OCI-LY1 (cell line): ENCODE results near the gene SERPINB7.

Experiments
- H2AFZ ChIP-seq: fragments of 200-600 bp; sonication (generic), shearing (Covaris generic); 2 replicates; pipeline ENCODE4 v1.6.0; 2014; ENCODE audit warnings: antibody characterized with exemption, mild to moderate bottlenecking, low read length
- H3F3A ChIP-seq: fragments of 200-600 bp; sonication (generic), shearing (Covaris generic); 2 replicates; pipeline ENCODE4 v1.6.0; 2014; ENCODE audit warnings: mild to moderate bottlenecking, antibody characterized with exemption, low read length, moderate library complexity; ENCODE audit not compliant: insufficient read depth
- H3K27ac ChIP-seq: fragments of 200-600 bp; sonication (generic); 2 replicates; pipeline ENCODE4 v1.5.1; 2014; ENCODE audit warnings: low read length, mixed run types, mild to moderate bottlenecking, low read depth; ENCODE audit not compliant: poor library complexity, severe bottlenecking
- H3K27me3 ChIP-seq: fragments of 200-600 bp; sonication (generic); 2 replicates; pipeline ENCODE4 v1.6.0; 2014; ENCODE audit warnings: antibody characterized with exemption, mild to moderate bottlenecking, low read length, moderate library complexity; ENCODE audit not compliant: insufficient read depth
- H3K36me3 ChIP-seq: fragments of 200-600 bp; sonication (generic); 2 replicates; pipeline ENCODE4 v1.6.1; 2014; ENCODE audit warnings: mild to moderate bottlenecking, antibody characterized with exemption, low read length, moderate library complexity, mixed read lengths; ENCODE audit not compliant: insufficient read depth
- H3K4me1 ChIP-seq: fragments of 200-600 bp; sonication (generic); 2 replicates; pipeline ENCODE4 v1.5.1; 2014; ENCODE audit warnings: mild to moderate bottlenecking, low read length, moderate library complexity; ENCODE audit not compliant: insufficient read depth, severe bottlenecking
- H3K4me2 ChIP-seq: fragments of 200-600 bp; sonication (generic), shearing (Covaris generic); 2 replicates; pipeline ENCODE4 v1.6.1; 2014; ENCODE audit warnings: low read length
- H3K4me3 ChIP-seq: fragments of 200-600 bp; sonication (generic); 2 replicates; pipeline ENCODE4 v1.5.1; 2014; ENCODE audit warnings: low read length, low read depth, mild to moderate bottlenecking, mixed read lengths; ENCODE audit not compliant: poor library complexity, severe bottlenecking
- H3K79me2 ChIP-seq: fragments of 200-600 bp; shearing (Covaris generic); 2 replicates; pipeline ENCODE4 v1.6.1; 2016; ENCODE audit warnings: mixed run types, low read length, mixed read lengths; ENCODE audit not compliant: insufficient read depth
- H3K9ac ChIP-seq: fragments of 200-600 bp; sonication (generic), shearing (Covaris generic); 2 replicates; pipeline ENCODE4 v1.6.1; 2014; ENCODE audit warnings: mild to moderate bottlenecking, low read length, mixed read lengths
- H3K9me2 ChIP-seq: fragments of 200-600 bp; sonication (generic), shearing (Covaris generic); 2 replicates; pipeline ENCODE4 v1.6.1; 2014; ENCODE audit warnings: low read depth, mild to moderate bottlenecking, low read length, mixed read lengths
- H3K9me3 ChIP-seq: fragments of 200-600 bp; shearing (Covaris generic); 2 replicates; pipeline ENCODE4 v1.6.1; 2014; ENCODE audit warnings: low read length, mixed read lengths
- H4K20me1 ChIP-seq: fragments of 200-600 bp; sonication (generic), shearing (Covaris generic); 2 replicates; pipeline ENCODE4 v1.6.0; 2016; ENCODE audit warnings: mild to moderate bottlenecking, low read length; ENCODE audit not compliant: insufficient read depth
- CTCF ChIP-seq: fragments of 200-600 bp; sonication (generic), shearing (Covaris generic); IDR thresholded peaks from 2 replicates; pipeline ENCODE4 v1.5.1; 2017; ENCODE audit warnings: mild to moderate bottlenecking, antibody characterized with exemption, low read length, moderate library complexity, mixed read lengths
- EZH2 ChIP-seq: fragments of 200-600 bp; sonication (generic), shearing (Covaris generic); IDR thresholded peaks from 2 replicates; pipeline ENCODE4 v1.8.0; 2017; ENCODE audit warnings: borderline replicate concordance, mixed run types, mild to moderate bottlenecking, antibody characterized with exemption, low read length, moderate library complexity, mixed read lengths

SERPINB7 gene

GRCh38 chr18:63788447-63789096 is 13.4 kb downstream of the SERPINB7 start:
- H3K27me3 ChIP-seq = no peaks in the 10 kb centered on the region
- no peak overlapping the region for H3K27ac ChIP-seq
- H3K9me3 ChIP-seq = no peaks in the 10 kb centered on the region
- H3K9me2 ChIP-seq = no peaks in the 10 kb centered on the region
- no peak overlapping the region for H3K4me3 ChIP-seq
- no peaks in the 10 kb centered on the region for H3K79me2 ChIP-seq
- H2AFZ ChIP-seq = no peak overlapping the region
- no peaks in the 10 kb centered on the region for H3K36me3 ChIP-seq
- no peaks in the 10 kb centered on the region for H3F3A ChIP-seq
- H3K9ac ChIP-seq = no peak overlapping the region
- no peak overlapping the region for H3K4me2 ChIP-seq
- no peaks in the 10 kb centered on the region for H4K20me1 ChIP-seq
- TF ChIP-seq EZH2 (no peak), CTCF (no peak)
- H3K4me1 ChIP-seq = no peaks in the 10 kb centered on the region

GRCh38 chr18:63789327-63789726 is 14.1 kb downstream of the SERPINB7 start:
- Histone ChIP-seq H3K27ac (no peak overlapping the region), H3K4me1 (no peaks in the 10 kb centered on the region), H2AFZ (no peak overlapping the region), H3F3A (no peaks in the 10 kb centered on the region), H3K36me3 (no peaks in the 10 kb centered on the region), H3K9me3 (no peaks in the 10 kb centered on the region), H3K9me2 (no peaks in the 10 kb centered on the region), H3K9ac (no peak overlapping the region), H4K20me1 (no peaks in the 10 kb centered on the region), H3K4me2 (no peak overlapping the region), H3K4me3 (no peak overlapping the region), H3K79me2 (no peaks in the 10 kb centered on the region), H3K27me3 (no peaks in the 10 kb centered on the region)
- TF ChIP-seq CTCF (no peak), EZH2 (no peak)

- Histone ChIP-seq H3K79me2 (no peaks in the 10 kb centered on the region), H3K27ac (no peak overlapping the region), H3K9ac (no peak overlapping the region), H3K27me3 (no peaks in the 10 kb centered on the region), H3K4me3 (no peak overlapping the region), H3K4me2 (no peak overlapping the region), H3K4me1 (no peaks in the 10 kb centered on the region), H3F3A (no peaks in the 10 kb centered on the region), H3K9me3 (no peaks in the 10 kb centered on the region), H3K36me3 (no peaks in the 10 kb centered on the region), H4K20me1 (no peaks in the 10 kb centered on the region), H3K9me2 (no peaks in the 10 kb centered on the region), H2AFZ (no peak overlapping the region)
- TF ChIP-seq CTCF (no peak), EZH2 (no peak)
Measured at GRCh38 chr18:63795606-63796005, 20.4 kb downstream of the SERPINB7 start.
